ENCODE measurements around the gene ZDHHC8. TPM values are rescaled to one million over a fixed set of nuclear protein-coding genes. Genes with fewer than 3 reads are reported as not detected.

ZDHHC8 gene
- total and polyA plus RNA-seq, 12 donors = 23.2 to 51.7 (median 37.5) TPM

DNA sequence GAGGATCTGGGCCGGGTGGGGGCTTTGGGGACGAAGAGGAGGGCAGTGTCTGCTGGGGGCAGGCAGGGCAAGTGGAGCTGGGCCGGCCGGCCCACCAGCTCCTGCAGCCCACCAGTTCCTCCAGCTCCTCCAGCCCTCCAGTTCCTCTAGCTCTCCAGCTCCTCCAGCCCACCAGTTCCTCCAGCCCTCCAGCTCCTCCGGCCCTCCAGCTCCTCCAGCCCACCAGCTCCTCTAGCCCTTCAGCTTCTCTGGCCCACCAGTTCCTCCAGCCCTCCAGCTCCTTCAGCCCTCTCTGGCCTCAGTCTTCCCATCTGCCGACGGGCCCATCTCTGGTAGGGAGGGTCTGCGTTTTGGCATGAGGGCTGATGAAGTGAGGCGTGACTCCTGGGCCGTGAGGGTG is 28.4 kb downstream of the ZDHHC8 start:
- no peak for DNase-seq
- H3K9me3 ChIP-seq = no peaks in the 10 kb centered on the region
- no peak for ATAC-seq
- H3K27ac ChIP-seq = no peak overlapping the region
- TF ChIP-seq, protein P1, sequence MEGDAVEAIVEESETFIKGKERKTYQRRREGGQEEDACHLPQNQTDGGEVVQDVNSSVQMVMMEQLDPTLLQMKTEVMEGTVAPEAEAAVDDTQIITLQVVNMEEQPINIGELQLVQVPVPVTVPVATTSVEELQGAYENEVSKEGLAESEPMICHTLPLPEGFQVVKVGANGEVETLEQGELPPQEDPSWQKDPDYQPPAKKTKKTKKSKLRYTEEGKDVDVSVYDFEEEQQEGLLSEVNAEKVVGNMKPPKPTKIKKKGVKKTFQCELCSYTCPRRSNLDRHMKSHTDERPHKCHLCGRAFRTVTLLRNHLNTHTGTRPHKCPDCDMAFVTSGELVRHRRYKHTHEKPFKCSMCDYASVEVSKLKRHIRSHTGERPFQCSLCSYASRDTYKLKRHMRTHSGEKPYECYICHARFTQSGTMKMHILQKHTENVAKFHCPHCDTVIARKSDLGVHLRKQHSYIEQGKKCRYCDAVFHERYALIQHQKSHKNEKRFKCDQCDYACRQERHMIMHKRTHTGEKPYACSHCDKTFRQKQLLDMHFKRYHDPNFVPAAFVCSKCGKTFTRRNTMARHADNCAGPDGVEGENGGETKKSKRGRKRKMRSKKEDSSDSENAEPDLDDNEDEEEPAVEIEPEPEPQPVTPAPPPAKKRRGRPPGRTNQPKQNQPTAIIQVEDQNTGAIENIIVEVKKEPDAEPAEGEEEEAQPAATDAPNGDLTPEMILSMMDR (IDR thresholded peaks at IDR 0.05) = no peak
- H3K4me3 ChIP-seq = no peak overlapping the region
- H3K27me3 ChIP-seq = peaks cover 0 to 7% (median 0%) of the 10 kb centered on the region in 7 donors
- WGBS, 2 donors = 76 to 87% methylated on average over 10 of the region's 10 CpGs
- no peaks in the 10 kb centered on the region for H3K36me3 ChIP-seq
- intact Hi-C loops (cut with DNase I) = no loop called here
- H3K4me1 ChIP-seq = peaks cover 0 to 7% (median 4%) of the 10 kb centered on the region in 9 donors

DNA sequence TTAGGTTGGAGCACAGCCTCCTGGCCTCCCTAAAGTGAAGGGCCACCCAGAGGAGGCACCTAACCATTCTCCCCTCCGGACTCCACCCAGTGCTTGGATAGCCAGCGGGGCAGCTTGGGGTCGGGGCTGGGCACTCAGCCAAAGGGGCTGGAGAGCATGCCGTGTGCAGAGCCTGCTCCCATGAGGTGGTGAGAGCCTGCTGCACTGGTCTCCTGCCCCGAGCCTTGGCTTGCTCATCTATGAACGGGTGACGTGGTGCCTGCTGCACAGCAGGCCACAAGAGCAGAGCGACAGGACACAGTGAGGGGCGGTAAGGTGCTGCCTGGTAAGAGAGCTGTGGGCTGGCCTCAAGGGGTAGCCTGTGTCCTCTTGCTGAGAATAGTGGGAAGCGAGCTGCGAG is 33.3 kb downstream of the ZDHHC8 start:
- no peak for DNase-seq
- intact Hi-C loops (cut with DNase I) = loop anchor here in 1 of 10 donors (5.0 kb wide), 1 partner anchor 132 kb away; no protein-coding TSS in a partner anchor
- TF ChIP-seq, protein P1 (IDR thresholded peaks at IDR 0.05) = no peak
- no peaks in the 10 kb centered on the region for H3K36me3 ChIP-seq
- no peak overlapping the region for H3K4me3 ChIP-seq
- no peaks in the 10 kb centered on the region for H3K27me3 ChIP-seq
- no peaks in the 10 kb centered on the region for H3K9me3 ChIP-seq
- no peaks in the 10 kb centered on the region for H3K4me1 ChIP-seq
- no peak overlapping the region for H3K27ac ChIP-seq
- 59 to 68% methylated on average over 11 of the region's 11 CpGs for WGBS, 2 donors
- ATAC-seq = no peak

DNA sequence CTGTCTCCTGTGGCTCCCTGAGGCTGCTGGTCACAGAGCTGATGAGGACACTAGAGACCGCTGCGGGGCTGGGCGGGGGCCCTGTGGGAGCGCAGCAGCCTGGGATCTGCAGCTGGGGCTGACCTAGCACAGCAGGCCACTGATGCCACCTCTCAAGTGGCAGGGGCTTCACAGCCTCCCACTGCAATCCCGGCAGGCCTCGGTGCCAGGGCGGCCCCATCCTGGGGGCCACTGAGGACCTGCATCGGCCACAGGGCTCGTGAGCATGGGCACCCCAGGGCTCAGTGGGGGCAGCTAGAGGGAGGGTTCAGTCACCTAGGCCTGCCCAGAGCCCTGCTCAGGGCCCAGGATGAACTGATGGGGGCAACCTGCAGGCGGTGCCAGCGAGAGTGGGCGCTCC is 33.8 kb downstream of the ZDHHC8 start:
- H3K4me1 ChIP-seq = no peaks in the 10 kb centered on the region
- intact Hi-C loops (cut with DNase I) = loop anchor here in 1 of 10 donors (5.0 kb wide), 1 partner anchor 132 kb away; no protein-coding TSS in a partner anchor
- no peaks in the 10 kb centered on the region for H3K36me3 ChIP-seq
- WGBS, 2 donors = 89 to 96% methylated on average over 12 of the region's 12 CpGs
- H3K27me3 ChIP-seq = no peaks in the 10 kb centered on the region
- H3K27ac ChIP-seq = no peak overlapping the region
- ATAC-seq (no peak), DNase-seq (no peak)
- no peak overlapping the region for H3K4me3 ChIP-seq
- no peaks in the 10 kb centered on the region for H3K9me3 ChIP-seq
- TF ChIP-seq, protein P1 (IDR thresholded peaks at IDR 0.05) = no peak

DNA sequence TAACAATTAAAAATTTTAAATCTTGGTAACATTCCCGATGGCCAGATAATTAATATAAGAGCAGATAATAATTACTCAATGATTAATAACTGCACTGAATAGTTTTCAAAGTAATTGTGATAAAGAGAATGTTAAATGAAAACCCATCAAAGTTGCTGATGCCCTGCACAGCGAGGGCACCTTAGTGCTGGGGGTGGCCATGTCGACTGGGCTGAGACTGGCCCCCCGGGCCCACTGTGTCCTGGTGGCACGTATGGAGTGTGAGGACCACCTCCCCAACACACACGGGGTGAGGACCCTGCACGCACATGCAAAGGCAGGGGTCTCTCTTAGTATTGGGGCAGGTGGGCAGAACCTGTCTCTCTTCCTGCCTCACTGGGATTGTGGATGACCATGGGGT is 34.3 kb downstream of the ZDHHC8 start:
- Histone ChIP-seq H3K4me3 (no peak overlapping the region), H3K36me3 (no peaks in the 10 kb centered on the region), H3K27me3 (no peaks in the 10 kb centered on the region), H3K4me1 (no peaks in the 10 kb centered on the region), H3K27ac (no peak overlapping the region), H3K9me3 (no peaks in the 10 kb centered on the region)
- DNase-seq (no peak), ATAC-seq (no peak)
- intact Hi-C loops (cut with DNase I) = loop anchor here in 1 of 10 donors (5.0 kb wide), 1 partner anchor 131 kb away; no protein-coding TSS in a partner anchor
- TF ChIP-seq, protein P1 (IDR thresholded peaks at IDR 0.05) = no peak
- 81 to 86% methylated on average over 7 of the region's 7 CpGs for WGBS, 2 donors
